NCI-H82 treated with DMSO at 0.1 percent for 48 hours (cell line): ENCODE results near the gene GRK5.

Source experiments
- DNase-seq: peaks from one replicate; lab custom pipeline; 2025; ENCODE audit not compliant: unreplicated experiment; lab: John Stamatoyannopoulos, UW

GRK5 gene

GRCh38 chr10:119373294-119374102, 166.1 kb downstream of the GRK5 start:
- DNase-seq, result peak; percentile 26

GRCh38 chr10:119374236-119374635, 166.9 kb downstream of the GRK5 start:
- DNase-seq, result no peak

GRCh38 chr10:119375574-119376272, 168.4 kb downstream of the GRK5 start:
- DNase-seq, result peak; percentile 58

GRCh38 chr10:119377451-119377957, 170.1 kb downstream of the GRK5 start:
- DNase-seq, result peak; percentile 51

GRCh38 chr10:119377958-119378736, 170.8 kb downstream of the GRK5 start:
- DNase-seq, result no peak

GRCh38 chr10:119378737-119379067, 171.3 kb downstream of the GRK5 start:
- DNase-seq, result no peak

- DNase-seq, result no peak
Measured at GRCh38 chr10:119379466-119380071, 172.2 kb downstream of the GRK5 start.

- DNase-seq, result no peak
Measured at GRCh38 chr10:119383174-119383856, 175.9 kb downstream of the GRK5 start.

GRCh38 chr10:119384127-119384526, 176.8 kb downstream of the GRK5 start:
- DNase-seq, result no peak

GRCh38 chr10:119386666-119387065, 179.3 kb downstream of the GRK5 start:
- DNase-seq, result no peak

- DNase-seq, result no peak
Measured at GRCh38 chr10:119388849-119389345, 181.5 kb downstream of the GRK5 start.

- DNase-seq, result no peak
Measured at GRCh38 chr10:119391440-119392251, 184.3 kb downstream of the GRK5 start.

- no peak for DNase-seq
Measured at GRCh38 chr10:119393019-119393418, 185.6 kb downstream of the GRK5 start.

GRCh38 chr10:119393421-119393820, 186.1 kb downstream of the GRK5 start:
- DNase-seq, result no peak

GRCh38 chr10:119393845-119394244, 186.5 kb downstream of the GRK5 start:
- no peak for DNase-seq

GRCh38 chr10:119394657-119395279, 187.4 kb downstream of the GRK5 start:
- DNase-seq, result no peak

GRCh38 chr10:119395280-119396007, 188.1 kb downstream of the GRK5 start:
- no peak for DNase-seq

GRCh38 chr10:119396008-119396708, 188.8 kb downstream of the GRK5 start:
- no peak for DNase-seq
